HL-60 (cell line): Measurements from ENCODE around the gene PA2G4.

Source experiments
- DNase-seq, 2 experiments: peaks; one replicate each; pipeline ENCODE4 v3.0.0-alpha.2; 2010 to 2020; ENCODE audit warnings: low read depth in 1 of 2, low spot score in 1 of 2
- H3K27ac ChIP-seq: fragments of 250-450 bp; sonication (Bioruptor Pico); replicated peaks from 2 replicates; pipeline ENCODE4 v1.5.1; 2020; ENCODE audit warnings: mild to moderate bottlenecking, moderate library complexity
- H3K27me3 ChIP-seq: fragments of 250-450 bp; sonication (Bioruptor Pico); 2 replicates; pipeline ENCODE4 v1.5.1; 2021; ENCODE audit warnings: mild to moderate bottlenecking, moderate library complexity; ENCODE audit not compliant: insufficient read depth, poor library complexity, severe bottlenecking
- H3K4me3 ChIP-seq: replicated peaks from 2 replicates; pipeline ENCODE4 v1.5.1; 2011; ENCODE audit warnings: mild to moderate bottlenecking, control low read depth, low read length; ENCODE audit not compliant: insufficient read depth
- CTCF ChIP-seq: IDR thresholded peaks from one replicate; pipeline ENCODE4 v1.5.1; 2011; ENCODE audit warnings: low read length, control low read depth, inconsistent platforms; ENCODE audit not compliant: insufficient read depth
- GABPA ChIP-seq: IDR thresholded peaks from 2 replicates; pipeline ENCODE4 v1.6.1; 2012; ENCODE audit warnings: low read depth
- POLR2AphosphoS5 ChIP-seq: IDR thresholded peaks from 2 replicates; pipeline ENCODE4 v1.6.1; 2012; ENCODE audit warnings: low read depth
- SPI1 ChIP-seq: IDR thresholded peaks from 2 replicates; pipeline ENCODE4 v1.6.1; 2012; ENCODE audit warnings: low read depth, mild to moderate bottlenecking, borderline replicate concordance
- TF ChIP-seq, protein P1 (sequence below): IDR thresholded peaks from 2 replicates; pipeline ENCODE4 v1.6.1; 2012; ENCODE audit warnings: low read depth; ENCODE audit not compliant: insufficient replicate concordance

Gene PA2G4

DNA sequence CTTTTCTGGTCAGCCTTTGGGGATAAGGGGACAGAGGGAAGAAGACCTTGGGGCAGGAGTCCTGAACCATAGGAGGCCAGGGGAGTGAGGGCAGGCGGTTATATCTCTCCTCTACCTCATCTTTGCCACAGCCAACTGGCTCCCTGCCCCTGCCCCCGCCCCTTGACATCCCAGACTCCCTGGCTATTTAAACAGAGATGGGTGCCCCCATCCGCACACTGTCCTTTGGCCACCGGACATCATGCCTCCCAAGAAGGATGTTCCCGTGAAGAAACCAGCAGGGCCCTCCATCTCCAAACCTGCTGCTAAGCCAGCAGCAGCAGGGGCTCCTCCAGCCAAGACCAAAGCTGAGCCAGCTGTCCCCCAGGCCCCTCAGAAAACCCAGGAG lies 49.3 kb downstream of the PA2G4 start:
- Histone ChIP-seq H3K4me3 (no peak overlapping the region), H3K27ac (no peak overlapping the region), H3K27me3 (no peaks in the 10 kb centered on the region)
- no peak for DNase-seq
- TF ChIP-seq SPI1: no peak
- TF ChIP-seq, protein P1, sequence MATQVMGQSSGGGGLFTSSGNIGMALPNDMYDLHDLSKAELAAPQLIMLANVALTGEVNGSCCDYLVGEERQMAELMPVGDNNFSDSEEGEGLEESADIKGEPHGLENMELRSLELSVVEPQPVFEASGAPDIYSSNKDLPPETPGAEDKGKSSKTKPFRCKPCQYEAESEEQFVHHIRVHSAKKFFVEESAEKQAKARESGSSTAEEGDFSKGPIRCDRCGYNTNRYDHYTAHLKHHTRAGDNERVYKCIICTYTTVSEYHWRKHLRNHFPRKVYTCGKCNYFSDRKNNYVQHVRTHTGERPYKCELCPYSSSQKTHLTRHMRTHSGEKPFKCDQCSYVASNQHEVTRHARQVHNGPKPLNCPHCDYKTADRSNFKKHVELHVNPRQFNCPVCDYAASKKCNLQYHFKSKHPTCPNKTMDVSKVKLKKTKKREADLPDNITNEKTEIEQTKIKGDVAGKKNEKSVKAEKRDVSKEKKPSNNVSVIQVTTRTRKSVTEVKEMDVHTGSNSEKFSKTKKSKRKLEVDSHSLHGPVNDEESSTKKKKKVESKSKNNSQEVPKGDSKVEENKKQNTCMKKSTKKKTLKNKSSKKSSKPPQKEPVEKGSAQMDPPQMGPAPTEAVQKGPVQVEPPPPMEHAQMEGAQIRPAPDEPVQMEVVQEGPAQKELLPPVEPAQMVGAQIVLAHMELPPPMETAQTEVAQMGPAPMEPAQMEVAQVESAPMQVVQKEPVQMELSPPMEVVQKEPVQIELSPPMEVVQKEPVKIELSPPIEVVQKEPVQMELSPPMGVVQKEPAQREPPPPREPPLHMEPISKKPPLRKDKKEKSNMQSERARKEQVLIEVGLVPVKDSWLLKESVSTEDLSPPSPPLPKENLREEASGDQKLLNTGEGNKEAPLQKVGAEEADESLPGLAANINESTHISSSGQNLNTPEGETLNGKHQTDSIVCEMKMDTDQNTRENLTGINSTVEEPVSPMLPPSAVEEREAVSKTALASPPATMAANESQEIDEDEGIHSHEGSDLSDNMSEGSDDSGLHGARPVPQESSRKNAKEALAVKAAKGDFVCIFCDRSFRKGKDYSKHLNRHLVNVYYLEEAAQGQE: no peak
- no peak for TF ChIP-seq CTCF
- TF ChIP-seq GABPA: no peak
- TF ChIP-seq POLR2AphosphoS5: no peak

DNA sequence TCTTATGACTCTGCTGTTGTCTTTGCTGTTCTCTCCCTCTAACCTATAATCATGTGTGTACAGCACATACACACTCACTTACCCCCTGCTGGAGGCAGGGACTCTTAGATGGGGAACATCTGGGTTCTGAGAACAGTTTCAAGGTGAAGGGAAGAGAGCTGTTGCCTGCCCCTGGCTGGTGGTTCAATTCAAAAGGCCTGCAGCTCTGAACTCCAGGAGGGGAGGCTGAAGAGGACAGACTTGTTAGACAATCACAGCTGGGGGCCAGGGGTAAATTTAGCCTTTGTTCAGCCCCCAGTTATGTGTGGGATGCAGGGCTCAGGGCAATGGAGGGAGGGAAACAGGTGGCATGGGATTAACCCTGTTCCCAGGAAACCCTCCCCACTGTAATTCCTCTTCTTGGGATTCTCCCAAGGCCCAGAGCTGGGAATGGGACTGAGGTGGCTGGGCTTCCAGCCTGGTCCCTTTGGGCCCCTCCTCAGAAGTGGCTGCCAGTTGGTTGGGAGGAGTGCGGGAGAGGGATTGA lies 50.0 kb downstream of the PA2G4 start:
- Histone ChIP-seq H3K27ac (no peak overlapping the region), H3K4me3 (no peak overlapping the region), H3K27me3 (no peaks in the 10 kb centered on the region)
- no peak for TF ChIP-seq CTCF
- TF ChIP-seq SPI1: no peak
- TF ChIP-seq, protein P1: no peak
- no peak for TF ChIP-seq GABPA
- TF ChIP-seq POLR2AphosphoS5: no peak
- no peak for DNase-seq

DNA sequence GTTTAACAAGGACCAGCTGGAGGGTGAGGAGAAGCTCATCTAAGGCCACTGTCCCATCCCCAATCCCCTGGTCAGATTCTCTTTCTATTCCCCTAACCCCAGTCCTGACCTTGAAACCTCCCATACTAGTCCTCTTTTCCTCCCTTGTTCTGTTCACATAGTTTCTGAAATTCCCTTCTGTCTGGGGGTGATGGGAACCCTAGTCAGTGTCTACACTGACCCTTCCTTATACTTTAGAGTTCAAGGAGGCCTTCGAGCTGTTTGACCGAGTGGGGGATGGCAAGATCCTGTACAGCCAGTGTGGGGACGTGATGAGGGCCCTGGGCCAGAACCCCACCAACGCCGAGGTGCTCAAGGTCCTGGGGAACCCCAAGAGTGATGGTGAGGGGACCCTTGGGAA lies 50.5 kb downstream of the PA2G4 start:
- Histone ChIP-seq H3K27me3 (no peaks in the 10 kb centered on the region), H3K27ac (no peak overlapping the region), H3K4me3 (no peak overlapping the region)
- no peak for DNase-seq
- TF ChIP-seq GABPA (no peak), SPI1 (no peak), CTCF (no peak), POLR2AphosphoS5 (no peak)
- TF ChIP-seq, protein P1: no peak
